ENCODE data around the gene TUBB2B. TPM values are rescaled to one million over a fixed set of nuclear protein-coding genes. Genes with fewer than 3 reads are reported as not detected.

Gene TUBB2B
- total RNA-seq, 1 donor from 2014 or later, result 119 TPM

- Mint-ChIP-seq H3K4me1 (ENCODE audit: low read depth) (peaks cover 12% of the 10 kb centered on the region), H3K27me3 (ENCODE audit: low read depth) (no peaks in the 10 kb centered on the region), H3K4me3 (ENCODE audit: unreplicated experiment) (no peak overlapping the region), H3K36me3 (ENCODE audit: low read depth) (peaks cover 27% of the 10 kb centered on the region), H3K9me3 (ENCODE audit: low read depth) (no peaks in the 10 kb centered on the region), H3K27ac (ENCODE audit: unreplicated experiment) (no peak overlapping the region)
- TF ChIP-seq CTCF (IDR thresholded peaks at IDR 0.05), result no peak
- DNase-seq (ENCODE audit: low spot score), result peak; percentile 56
Observed at GRCh38 chr6:3267162-3267561, 39.7 kb upstream of the TUBB2B start.

- no peak for TF ChIP-seq CTCF (IDR thresholded peaks at IDR 0.05)
- no peak overlapping the region for H3K4me3 Mint-ChIP-seq (ENCODE audit: unreplicated experiment)
- no peaks in the 10 kb centered on the region for H3K27me3 Mint-ChIP-seq (ENCODE audit: low read depth)
- DNase-seq (ENCODE audit: low spot score), result peak; percentile 25
- peaks cover 20% of the 10 kb centered on the region for H3K36me3 Mint-ChIP-seq (ENCODE audit: low read depth)
- H3K9me3 Mint-ChIP-seq (ENCODE audit: low read depth), result no peaks in the 10 kb centered on the region
- peak overlapping the region; percentile 5 for H3K27ac Mint-ChIP-seq (ENCODE audit: unreplicated experiment)
- peaks cover 21% of the 10 kb centered on the region for H3K4me1 Mint-ChIP-seq (ENCODE audit: low read depth)
Observed at GRCh38 chr6:3266170-3266569, 38.7 kb upstream of the TUBB2B start.

- no peaks in the 10 kb centered on the region for H3K27me3 Mint-ChIP-seq (ENCODE audit: low read depth)
- H3K4me3 Mint-ChIP-seq (ENCODE audit: unreplicated experiment), result no peak overlapping the region
- peaks cover 26% of the 10 kb centered on the region for H3K4me1 Mint-ChIP-seq (ENCODE audit: low read depth)
- H3K9me3 Mint-ChIP-seq (ENCODE audit: low read depth), result no peaks in the 10 kb centered on the region
- no peak for TF ChIP-seq CTCF (IDR thresholded peaks at IDR 0.05)
- DNase-seq (ENCODE audit: low spot score), result no peak
- no peak overlapping the region for H3K27ac Mint-ChIP-seq (ENCODE audit: unreplicated experiment)
- H3K36me3 Mint-ChIP-seq (ENCODE audit: low read depth), result peaks cover 17% of the 10 kb centered on the region
Observed at GRCh38 chr6:3265671-3266070, 38.2 kb upstream of the TUBB2B start.

GRCh38 chr6:3264356-3264755 is 36.9 kb upstream of the TUBB2B start:
- no peak overlapping the region for H3K27ac Mint-ChIP-seq (ENCODE audit: unreplicated experiment)
- H3K4me3 Mint-ChIP-seq (ENCODE audit: unreplicated experiment), result no peak overlapping the region
- no peak for TF ChIP-seq CTCF (IDR thresholded peaks at IDR 0.05)
- H3K9me3 Mint-ChIP-seq (ENCODE audit: low read depth), result no peaks in the 10 kb centered on the region
- no peak for DNase-seq (ENCODE audit: low spot score)
- H3K36me3 Mint-ChIP-seq (ENCODE audit: low read depth), result peaks cover 12% of the 10 kb centered on the region
- H3K27me3 Mint-ChIP-seq (ENCODE audit: low read depth), result no peaks in the 10 kb centered on the region
- H3K4me1 Mint-ChIP-seq (ENCODE audit: low read depth), result peaks cover 39% of the 10 kb centered on the region

DNA sequence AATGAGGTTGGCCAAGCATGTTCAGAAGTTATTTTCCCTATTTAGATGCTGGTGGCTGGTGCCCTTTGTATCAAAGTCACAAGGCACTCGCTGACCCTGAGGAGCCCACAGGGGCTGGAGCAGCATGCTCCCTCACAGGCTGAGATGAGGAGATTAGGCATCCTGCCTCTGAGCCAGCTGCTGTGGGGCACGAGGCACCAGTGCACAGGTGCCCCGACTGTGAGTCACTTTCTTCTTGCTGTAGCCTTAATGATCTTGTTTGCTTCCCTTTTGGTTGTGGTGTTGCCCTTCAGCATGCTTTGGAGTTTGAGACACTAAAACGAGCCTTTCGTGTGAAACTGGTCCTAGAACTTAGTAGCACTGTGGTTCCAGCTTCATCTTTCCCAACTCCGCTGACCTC is 35.6 kb upstream of the TUBB2B start:
- H3K36me3 Mint-ChIP-seq (ENCODE audit: low read depth), result peaks cover 5% of the 10 kb centered on the region
- no peak for TF ChIP-seq CTCF (IDR thresholded peaks at IDR 0.05)
- no peaks in the 10 kb centered on the region for H3K9me3 Mint-ChIP-seq (ENCODE audit: low read depth)
- peaks cover 40% of the 10 kb centered on the region for H3K4me1 Mint-ChIP-seq (ENCODE audit: low read depth)
- H3K4me3 Mint-ChIP-seq (ENCODE audit: unreplicated experiment), result no peak overlapping the region
- H3K27me3 Mint-ChIP-seq (ENCODE audit: low read depth), result no peaks in the 10 kb centered on the region
- no peak overlapping the region for H3K27ac Mint-ChIP-seq (ENCODE audit: unreplicated experiment)
- no peak for DNase-seq (ENCODE audit: low spot score)

All from chondrocyte (in vitro differentiated cells).